GM18909 (cell line): ENCODE results near the gene TNNT3.

Source experiments
- ATAC-seq: cut with Tn5 transposase; IDR thresholded peaks from one replicate; pipeline ENCODE4 v1.9.1; 2021; ENCODE audit warnings: mild to moderate bottlenecking; ENCODE audit not compliant: unreplicated experiment, poor library complexity

Gene TNNT3

GRCh38 chr11:1893581-1894359 lies 25.7 kb upstream of the TNNT3 start:
- ATAC-seq = no peak

- ATAC-seq = no peak
These were observed 24.7 kb upstream of the TNNT3 start for GRCh38 chr11:1894759-1895158.

- no peak for ATAC-seq
These were observed 23.0 kb upstream of the TNNT3 start for GRCh38 chr11:1896468-1896867.

GRCh38 chr11:1896923-1897322 lies 22.6 kb upstream of the TNNT3 start:
- ATAC-seq = no peak

- no peak for ATAC-seq
These were observed 20.4 kb upstream of the TNNT3 start for GRCh38 chr11:1899090-1899489.

GRCh38 chr11:1899686-1900085 lies 19.8 kb upstream of the TNNT3 start:
- ATAC-seq = no peak

- ATAC-seq = no peak
These were observed 13.3 kb upstream of the TNNT3 start for GRCh38 chr11:1906181-1906580.

GRCh38 chr11:1906611-1907423 lies 12.7 kb upstream of the TNNT3 start:
- ATAC-seq = no peak

- no peak for ATAC-seq
These were observed 10.9 kb upstream of the TNNT3 start for GRCh38 chr11:1908618-1909017.

- ATAC-seq = no peak
These were observed 10.0 kb upstream of the TNNT3 start for GRCh38 chr11:1909524-1909923.

- no peak for ATAC-seq
These were observed 7.1 kb upstream of the TNNT3 start for GRCh38 chr11:1912289-1912878.

- ATAC-seq = no peak
These were observed 6.0 kb upstream of the TNNT3 start for GRCh38 chr11:1913271-1914060.

GRCh38 chr11:1915795-1916131 lies 3.7 kb upstream of the TNNT3 start:
- ATAC-seq = no peak

GRCh38 chr11:1916132-1916985 lies 3.1 kb upstream of the TNNT3 start:
- no peak for ATAC-seq

GRCh38 chr11:1916986-1917522 lies 2.4 kb upstream of the TNNT3 start:
- no peak for ATAC-seq

GRCh38 chr11:1917523-1918435 lies 1.7 kb upstream of the TNNT3 start:
- ATAC-seq = no peak

- no peak for ATAC-seq
These were observed 827 bp upstream of the TNNT3 start for GRCh38 chr11:1918436-1919315.
